ENCODE results near the gene PHF11. TPM values are rescaled to one million over a fixed set of nuclear protein-coding genes. Genes with fewer than 3 reads are reported as not detected.

PHF11 gene
- total RNA-seq, result 10 to 100 TPM; 16.8 to 21.0 TPM
- 6.2 TPM for polyA plus RNA-seq (2013, experiment 1 of 2)
- 9.6 TPM for polyA plus RNA-seq (2013, experiment 2 of 2)
- long read RNA-seq, experiment 1, transcript PHF11-202 (10 exons, 1,359 nt), result major isoform, 5 of 7 reads
- long read RNA-seq, experiment 1, partial matches to known transcripts, result 1 of 7 reads
- long read RNA-seq, experiment 1, other reads (novel, unspliced or antisense), result 1 of 7 reads
- long read RNA-seq, experiment 2, transcript PHF11-202 (10 exons, 1,359 nt), result major isoform, 7 of 9 reads
- long read RNA-seq, experiment 2, partial matches to known transcripts, result 0 of 9 reads
- long read RNA-seq, experiment 2, other reads (novel, unspliced or antisense), result 0 of 9 reads
- long read RNA-seq, experiment 3, transcript PHF11-202 (10 exons, 1,359 nt), result major isoform, 15 of 21 reads
- long read RNA-seq, experiment 3, partial matches to known transcripts, result 0 of 21 reads
- long read RNA-seq, experiment 3, other reads (novel, unspliced or antisense), result 3 of 21 reads
- long read RNA-seq, experiment 4, partial matches to known transcripts, result 0 of 3 reads
- long read RNA-seq, experiment 4, other reads (novel, unspliced or antisense), result 2 of 3 reads

- no peaks in the 10 kb centered on the region for H3K36me3 ChIP-seq (ENCODE audit: control insufficient read depth, insufficient read depth, low read length)
- 22 to 52% methylated on average over 10 to 71 of the region's 71 CpGs for WGBS, 2 experiments (ENCODE audit: insufficient coverage in 1 of 2, insufficient read length in 1 of 2)
- TF ChIP-seq, protein P1, sequence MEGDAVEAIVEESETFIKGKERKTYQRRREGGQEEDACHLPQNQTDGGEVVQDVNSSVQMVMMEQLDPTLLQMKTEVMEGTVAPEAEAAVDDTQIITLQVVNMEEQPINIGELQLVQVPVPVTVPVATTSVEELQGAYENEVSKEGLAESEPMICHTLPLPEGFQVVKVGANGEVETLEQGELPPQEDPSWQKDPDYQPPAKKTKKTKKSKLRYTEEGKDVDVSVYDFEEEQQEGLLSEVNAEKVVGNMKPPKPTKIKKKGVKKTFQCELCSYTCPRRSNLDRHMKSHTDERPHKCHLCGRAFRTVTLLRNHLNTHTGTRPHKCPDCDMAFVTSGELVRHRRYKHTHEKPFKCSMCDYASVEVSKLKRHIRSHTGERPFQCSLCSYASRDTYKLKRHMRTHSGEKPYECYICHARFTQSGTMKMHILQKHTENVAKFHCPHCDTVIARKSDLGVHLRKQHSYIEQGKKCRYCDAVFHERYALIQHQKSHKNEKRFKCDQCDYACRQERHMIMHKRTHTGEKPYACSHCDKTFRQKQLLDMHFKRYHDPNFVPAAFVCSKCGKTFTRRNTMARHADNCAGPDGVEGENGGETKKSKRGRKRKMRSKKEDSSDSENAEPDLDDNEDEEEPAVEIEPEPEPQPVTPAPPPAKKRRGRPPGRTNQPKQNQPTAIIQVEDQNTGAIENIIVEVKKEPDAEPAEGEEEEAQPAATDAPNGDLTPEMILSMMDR (conservative IDR thresholded peaks at IDR 0.05), result peak; percentile 56
- Mint-ChIP-seq H3K9me3 (no peaks in the 10 kb centered on the region), H3K27ac (peak within 1 kb of the TSS; percentile 98), H3K4me3 (peak within 1 kb of the TSS; percentile 82), H3K4me1 (peaks cover 2% of the 10 kb centered on the region), H3K27me3 (ENCODE audit: insufficient read depth) (no peaks in the 10 kb centered on the region), H3K36me3 (ENCODE audit: low read depth) (peaks cover 3% of the 10 kb centered on the region)
- H3K27me3 ChIP-seq (ENCODE audit: control insufficient read depth, insufficient read depth, low read length, poor library complexity, severe bottlenecking), result no peaks in the 10 kb centered on the region
- H3K9me3 ChIP-seq (ENCODE audit: control insufficient read depth, low read length), result no peaks in the 10 kb centered on the region
- H3K27ac ChIP-seq (ENCODE audit: low read depth, low read length), result peak within 1 kb of the TSS; percentile 53
- peak within 1 kb of the TSS; percentile 71 for H3K4me3 ChIP-seq (ENCODE audit: low read length)
- peak; percentile 89 for DNase-seq
- H3K9ac ChIP-seq (ENCODE audit: extremely low read depth, low read length, poor library complexity, severe bottlenecking), result peak within 1 kb of the TSS; percentile 63
- H3K4me1 ChIP-seq (ENCODE audit: control insufficient read depth, insufficient read depth, low read length), result no peaks in the 10 kb centered on the region
These were observed at the start of gene PHF11 for GRCh38 chr13:49495783-49496762. TSS of gene PHF11 (plus strand) at chr13:49495953. CDS start at chr13:49496002, 49 bp downstream.

- no peaks in the 10 kb centered on the region for H3K9me3 ChIP-seq (ENCODE audit: control insufficient read depth, low read length)
- DNase-seq, result no peak
- H3K4me1 Mint-ChIP-seq, result peaks cover 3% of the 10 kb centered on the region
- H3K36me3 Mint-ChIP-seq (ENCODE audit: low read depth), result peaks cover 4% of the 10 kb centered on the region
- H3K4me3 Mint-ChIP-seq, result no peak overlapping the region
- H3K27ac Mint-ChIP-seq, result no peak overlapping the region
- no peaks in the 10 kb centered on the region for H3K27me3 Mint-ChIP-seq (ENCODE audit: insufficient read depth)
- no peaks in the 10 kb centered on the region for H3K9me3 Mint-ChIP-seq
- no peak overlapping the region for H3K4me3 ChIP-seq (ENCODE audit: low read length)
- no peak overlapping the region for H3K27ac ChIP-seq (ENCODE audit: low read depth, low read length)
- no peaks in the 10 kb centered on the region for H3K27me3 ChIP-seq (ENCODE audit: control insufficient read depth, insufficient read depth, low read length, poor library complexity, severe bottlenecking)
- TF ChIP-seq, protein P1 (conservative IDR thresholded peaks at IDR 0.05), result no peak
- peaks cover 6% of the 10 kb centered on the region for H3K36me3 ChIP-seq (ENCODE audit: control insufficient read depth, insufficient read depth, low read length)
- no peaks in the 10 kb centered on the region for H3K4me1 ChIP-seq (ENCODE audit: control insufficient read depth, insufficient read depth, low read length)
- no peak overlapping the region for H3K9ac ChIP-seq (ENCODE audit: extremely low read depth, low read length, poor library complexity, severe bottlenecking)
These were observed 49.3 kb upstream of the PHF11 start for GRCh38 chr13:49446473-49446872.

DNA sequence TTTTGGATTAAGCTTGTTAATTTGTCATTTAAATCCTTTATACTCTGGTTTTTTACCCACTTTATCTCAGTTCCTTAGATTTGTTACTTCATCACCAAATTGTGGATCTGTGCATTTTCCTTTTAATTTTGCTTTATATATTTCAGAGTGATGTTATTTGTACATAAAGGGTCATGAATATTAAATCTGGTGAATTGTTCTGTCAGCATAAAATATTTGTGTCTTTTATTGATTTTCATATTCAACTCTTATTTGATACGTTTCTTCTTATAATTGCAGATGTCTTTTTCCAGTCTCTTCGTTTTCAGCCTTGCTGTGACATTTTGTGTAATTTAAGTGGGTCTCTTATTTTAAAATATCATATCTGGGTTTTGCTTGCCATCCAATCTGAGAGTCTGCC lies 47.0 kb upstream of the PHF11 start:
- Histone ChIP-seq H3K27me3 (ENCODE audit: control insufficient read depth, insufficient read depth, low read length, poor library complexity, severe bottlenecking) (no peaks in the 10 kb centered on the region), H3K9ac (ENCODE audit: extremely low read depth, low read length, poor library complexity, severe bottlenecking) (no peak overlapping the region), H3K4me3 (ENCODE audit: low read length) (peak overlapping the region; percentile 13), H3K36me3 (ENCODE audit: control insufficient read depth, insufficient read depth, low read length) (no peaks in the 10 kb centered on the region), H3K27ac (ENCODE audit: low read depth, low read length) (no peak overlapping the region), H3K9me3 (ENCODE audit: control insufficient read depth, low read length) (no peaks in the 10 kb centered on the region), H3K4me1 (ENCODE audit: control insufficient read depth, insufficient read depth, low read length) (no peaks in the 10 kb centered on the region)
- no peak for DNase-seq
- Mint-ChIP-seq H3K4me3 (no peak overlapping the region), H3K4me1 (peaks cover 3% of the 10 kb centered on the region), H3K36me3 (ENCODE audit: low read depth) (peaks cover 5% of the 10 kb centered on the region), H3K27me3 (ENCODE audit: insufficient read depth) (no peaks in the 10 kb centered on the region), H3K27ac (no peak overlapping the region), H3K9me3 (no peaks in the 10 kb centered on the region)
- WGBS, 2 experiments (ENCODE audit: insufficient coverage in 1 of 2, insufficient read length in 1 of 2), result 100% methylated on average over 2 of the region's 2 CpGs; no CpG with 5 or more reads in 1 of the 2 experiments
- TF ChIP-seq, protein P1 (conservative IDR thresholded peaks at IDR 0.05), result no peak
